ENCODE data around the gene KDM4B. TPM values are rescaled to one million over a fixed set of nuclear protein-coding genes. Genes with fewer than 3 reads are reported as not detected.

The KDM4B gene
- total and polyA plus RNA-seq, 5 donors = 18.8 to 37.5 (median 26.6) TPM

DNA sequence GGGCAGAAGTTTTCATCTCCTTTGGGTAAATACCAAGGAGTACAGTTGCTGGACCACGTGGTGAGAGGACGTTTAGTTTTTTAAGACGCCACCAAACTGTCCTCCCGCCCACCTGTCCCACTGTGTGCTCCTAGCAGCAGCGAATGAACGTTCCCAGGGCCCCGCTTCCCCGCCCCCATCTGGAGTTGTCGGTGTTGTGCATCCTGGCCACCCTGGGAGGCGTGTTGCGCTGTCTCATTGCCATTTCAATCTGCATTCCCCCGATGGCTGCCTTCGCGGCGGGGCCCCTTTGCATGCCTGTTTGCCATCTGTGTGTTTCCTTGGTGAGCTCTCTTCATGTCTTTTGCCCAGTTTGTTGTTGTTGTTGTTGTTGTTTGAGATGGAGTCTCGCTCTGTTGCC is 76.1 kb downstream of the KDM4B start:
- H3K27me3 ChIP-seq (ENCODE audit: control insufficient read depth, insufficient read depth) = no peaks in the 10 kb centered on the region
- peaks cover 2% of the 10 kb centered on the region for H3K4me1 ChIP-seq (ENCODE audit: control insufficient read depth, insufficient read depth, low read length)
- H3K4me3 ChIP-seq (ENCODE audit: low read length) = no peak overlapping the region
- no peaks in the 10 kb centered on the region for H3K9me3 ChIP-seq (ENCODE audit: control insufficient read depth, low read length)
- WGBS = 94% methylated on average over 16 of the region's 16 CpGs
- no peak for ATAC-seq
- no peak overlapping the region for H3K27ac ChIP-seq (ENCODE audit: low read length)
- intact Hi-C loops (cut with DNase I) = loop anchor here in 3 of 4 donors (5.0 to 10.0 kb wide), 3 partner anchors 100 to 540 kb away; no protein-coding TSS in a partner anchor
- peak in 1 of 3 donors; percentile 63 for DNase-seq

DNA sequence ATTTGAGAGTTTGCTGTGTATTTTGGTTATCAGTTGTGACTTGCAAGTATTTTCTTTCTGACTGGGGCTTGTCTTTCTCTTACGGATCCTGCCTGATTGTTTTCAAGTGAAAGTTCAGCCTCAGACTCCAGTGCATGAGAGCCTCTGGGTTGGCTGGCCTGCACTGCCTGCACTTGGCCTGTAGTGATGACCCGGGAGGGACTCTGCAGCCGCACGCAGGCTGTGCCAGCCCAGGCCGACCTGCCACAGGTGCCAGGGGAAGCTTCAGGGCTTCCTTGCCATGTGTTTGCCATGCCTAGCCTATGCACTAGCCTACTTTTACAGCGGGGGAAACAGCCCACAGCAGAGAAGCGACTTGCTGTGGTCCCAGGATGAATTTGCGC is 77.0 kb downstream of the KDM4B start:
- no peak overlapping the region for H3K27ac ChIP-seq (ENCODE audit: low read length)
- no peaks in the 10 kb centered on the region for H3K27me3 ChIP-seq (ENCODE audit: control insufficient read depth, insufficient read depth)
- H3K9me3 ChIP-seq (ENCODE audit: control insufficient read depth, low read length) = no peaks in the 10 kb centered on the region
- no peak overlapping the region for H3K4me3 ChIP-seq (ENCODE audit: low read length)
- ATAC-seq (no peak), DNase-seq (peak in 1 of 3 donors; percentile 44)
- WGBS = 81% methylated on average over 8 of the region's 8 CpGs
- intact Hi-C loops (cut with DNase I) = loop anchor here in 3 of 4 donors (5.0 to 10.0 kb wide), 3 partner anchors 99 to 539 kb away; no protein-coding TSS in a partner anchor
- H3K4me1 ChIP-seq (ENCODE audit: control insufficient read depth, insufficient read depth, low read length) = peaks cover 2% of the 10 kb centered on the region

DNA sequence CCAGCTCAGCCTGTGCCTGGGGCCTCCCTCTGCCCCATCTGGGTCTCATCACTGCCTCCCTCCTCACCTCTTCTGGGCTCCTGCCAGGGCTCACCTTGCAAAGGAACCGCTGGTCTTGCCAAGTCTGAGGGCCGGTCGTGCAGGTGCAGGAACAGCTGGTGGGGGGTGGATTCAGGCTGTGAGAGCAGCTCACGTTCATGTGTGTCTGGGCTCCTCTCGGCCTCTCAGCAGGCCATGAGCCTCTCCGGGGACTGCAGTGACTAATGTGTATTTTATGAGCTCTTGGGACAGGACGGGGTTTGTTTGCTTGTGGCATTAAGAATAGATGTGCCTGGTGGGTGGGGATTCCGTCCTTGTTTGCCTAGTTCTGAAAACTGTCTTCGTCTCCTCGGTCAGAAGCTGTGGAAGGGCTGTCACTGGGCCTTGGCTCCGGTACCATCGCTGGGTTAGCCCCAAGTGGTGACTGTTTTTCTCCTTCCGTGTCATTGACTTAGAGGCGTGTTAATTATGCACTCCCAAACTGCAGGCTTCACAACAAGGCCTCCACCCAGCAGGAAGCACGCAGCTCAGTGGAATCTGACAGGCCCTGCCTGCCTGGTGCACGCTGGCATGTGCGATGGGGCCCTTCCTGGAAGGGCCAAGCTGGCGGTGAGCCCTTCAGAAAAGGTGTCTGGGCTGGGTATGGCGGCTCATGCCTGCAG is 77.6 kb downstream of the KDM4B start:
- H3K27me3 ChIP-seq (ENCODE audit: control insufficient read depth, insufficient read depth) = no peaks in the 10 kb centered on the region
- no peak overlapping the region for H3K4me3 ChIP-seq (ENCODE audit: low read length)
- H3K27ac ChIP-seq (ENCODE audit: low read length) = peak overlapping the region; percentile 24
- no peaks in the 10 kb centered on the region for H3K9me3 ChIP-seq (ENCODE audit: control insufficient read depth, low read length)
- intact Hi-C loops (cut with DNase I) = loop anchor here in 3 of 4 donors (5.0 to 10.0 kb wide), 3 partner anchors 98 to 538 kb away; no protein-coding TSS in a partner anchor
- peak in 1 of 3 donors; percentile 77 for DNase-seq
- WGBS = 65% methylated on average over 19 of the region's 19 CpGs
- peaks cover 2% of the 10 kb centered on the region for H3K4me1 ChIP-seq (ENCODE audit: control insufficient read depth, insufficient read depth, low read length)
- peak; percentile 7 to 8 for ATAC-seq

DNA sequence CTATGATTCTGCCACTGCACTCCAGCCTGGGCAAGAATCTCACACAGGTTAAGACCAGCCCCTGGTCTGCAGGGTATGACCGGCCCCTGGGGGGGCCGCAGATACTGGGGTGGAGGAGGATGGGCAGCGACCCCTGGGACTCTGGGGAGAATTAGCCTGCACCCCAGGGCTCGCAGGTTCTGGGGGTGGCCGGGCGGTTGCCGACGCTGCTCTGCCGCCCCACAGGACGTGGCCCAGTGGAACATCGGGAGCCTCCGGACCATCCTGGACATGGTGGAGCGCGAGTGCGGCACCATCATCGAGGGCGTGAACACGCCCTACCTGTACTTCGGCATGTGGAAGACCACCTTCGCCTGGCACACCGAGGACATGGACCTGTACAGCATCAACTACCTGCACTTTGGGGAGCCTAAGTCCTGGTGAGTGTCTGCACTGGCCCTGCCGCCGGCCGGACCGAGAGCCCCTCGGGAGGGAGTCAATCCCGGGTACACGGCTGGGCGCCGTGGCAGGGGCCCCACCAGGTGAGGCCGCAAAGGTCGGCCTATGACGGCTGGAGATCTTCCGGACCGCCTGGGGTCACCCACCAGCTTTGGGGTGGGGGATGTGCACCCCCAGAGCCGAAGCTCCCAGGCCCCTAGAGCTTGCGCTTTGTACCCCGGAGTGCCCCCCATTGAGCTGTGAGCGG is 78.5 kb downstream of the KDM4B start:
- ATAC-seq = peak in 1 of 2 donors; percentile 1
- intact Hi-C loops (cut with DNase I) = loop anchor here in 3 of 4 donors (5.0 to 10.0 kb wide), 3 partner anchors 97 to 537 kb away; no protein-coding TSS in a partner anchor
- no peak overlapping the region for H3K27ac ChIP-seq (ENCODE audit: low read length)

DNA sequence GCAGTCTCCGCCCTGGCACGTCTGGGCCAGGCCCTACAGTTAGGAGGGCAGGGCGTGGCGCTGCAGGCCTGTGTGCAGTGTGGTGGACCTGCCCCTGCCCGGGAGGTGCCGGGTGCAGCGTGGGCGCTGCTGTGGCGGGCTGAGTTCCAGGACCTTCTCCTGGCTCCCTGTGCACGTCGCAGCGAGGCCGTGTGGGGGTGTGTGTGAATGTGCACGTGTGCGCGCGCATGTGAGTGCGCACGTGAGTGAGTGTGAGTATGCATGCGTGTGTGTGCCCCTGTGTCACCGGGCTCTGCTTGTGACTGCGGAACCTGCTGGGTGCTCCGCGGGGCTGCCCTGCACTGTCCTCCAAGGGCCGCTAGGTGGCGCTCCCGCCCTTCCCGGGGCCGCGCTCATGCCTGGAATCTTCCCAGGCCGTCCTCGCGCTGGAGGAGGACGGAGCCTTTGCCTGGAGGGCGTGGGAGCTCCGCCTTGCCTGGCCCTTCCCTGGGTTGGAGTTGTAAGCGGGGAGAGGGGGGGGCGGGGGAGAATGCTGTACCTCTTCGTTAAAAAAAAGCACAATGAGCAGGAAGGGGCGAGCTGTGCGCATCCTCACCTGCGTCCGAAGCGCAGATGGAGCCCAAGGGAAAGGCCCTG is 79.3 kb downstream of the KDM4B start:
- DNase-seq (peak; percentile 86 to 93 (median 93)), ATAC-seq (peak; percentile 87)
- H3K27me3 ChIP-seq (ENCODE audit: control insufficient read depth, insufficient read depth) = no peaks in the 10 kb centered on the region
- H3K4me1 ChIP-seq (ENCODE audit: control insufficient read depth, insufficient read depth, low read length) = peaks cover 2% of the 10 kb centered on the region
- no peak overlapping the region for H3K4me3 ChIP-seq (ENCODE audit: low read length)
- 26% methylated on average over 44 of the region's 44 CpGs for WGBS
- H3K27ac ChIP-seq (ENCODE audit: low read length) = no peak overlapping the region
- no peaks in the 10 kb centered on the region for H3K9me3 ChIP-seq (ENCODE audit: control insufficient read depth, low read length)
- intact Hi-C loops (cut with DNase I) = loop anchor here in 3 of 4 donors (5.0 to 10.0 kb wide), 3 partner anchors 97 to 537 kb away; no protein-coding TSS in a partner anchor

More for the DNA sequence above, 78.5 kb downstream of the KDM4B start:
- 94% methylated on average over 39 of the region's 39 CpGs for WGBS
- Histone ChIP-seq H3K4me3 (ENCODE audit: low read length) (no peak overlapping the region), H3K9me3 (ENCODE audit: control insufficient read depth, low read length) (no peaks in the 10 kb centered on the region), H3K27me3 (ENCODE audit: control insufficient read depth, insufficient read depth) (no peaks in the 10 kb centered on the region), H3K4me1 (ENCODE audit: control insufficient read depth, insufficient read depth, low read length) (peaks cover 2% of the 10 kb centered on the region)
- peak in 1 of 3 donors; percentile 56 for DNase-seq

DNA sequence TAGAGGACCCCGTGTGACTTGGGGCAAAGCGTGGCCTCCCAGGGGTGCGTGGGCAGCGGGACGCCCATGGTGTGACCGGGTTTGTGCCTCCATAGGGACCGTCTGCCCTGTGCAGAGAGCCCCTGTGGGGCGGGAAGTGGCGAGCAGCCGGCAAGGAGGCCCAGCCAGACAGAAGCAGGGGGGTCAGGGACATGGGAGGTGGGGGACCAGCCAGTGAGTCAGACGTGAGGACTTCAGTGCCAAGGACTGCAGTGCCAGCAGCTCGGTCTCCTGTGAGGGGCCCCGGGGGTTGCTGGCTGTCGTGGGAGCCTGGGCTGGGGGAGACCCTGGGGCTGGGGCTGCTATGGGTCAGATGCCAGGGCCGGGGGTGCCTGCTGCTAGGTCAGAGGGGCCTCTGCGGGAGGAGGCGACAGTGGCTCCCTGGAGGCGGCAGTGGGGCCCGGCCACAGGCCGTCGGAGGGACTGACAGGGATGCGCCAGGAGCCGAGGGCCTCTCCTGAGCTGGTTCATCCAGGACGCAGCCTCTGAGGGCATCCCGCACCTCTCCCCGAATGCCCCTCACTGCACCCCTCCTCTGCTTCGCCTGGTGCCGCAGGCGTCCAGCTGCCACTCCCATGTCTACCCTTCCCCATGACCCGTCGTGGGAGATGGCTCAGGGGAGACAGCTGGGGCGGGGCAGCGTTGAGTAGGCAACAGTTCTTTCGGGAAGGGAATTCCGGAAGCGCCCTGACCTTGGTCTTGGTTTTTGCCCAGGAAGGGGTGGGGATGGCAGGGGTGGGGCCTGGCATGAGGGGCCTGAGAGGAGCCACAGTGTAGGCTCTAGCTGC is 80.0 kb downstream of the KDM4B start:
- 59% methylated on average over 36 of the region's 36 CpGs for WGBS
- Histone ChIP-seq H3K27me3 (ENCODE audit: control insufficient read depth, insufficient read depth) (no peaks in the 10 kb centered on the region), H3K4me1 (ENCODE audit: control insufficient read depth, insufficient read depth, low read length) (peaks cover 2% of the 10 kb centered on the region), H3K4me3 (ENCODE audit: low read length) (no peak overlapping the region), H3K9me3 (ENCODE audit: control insufficient read depth, low read length) (no peaks in the 10 kb centered on the region), H3K27ac (ENCODE audit: low read length) (no peak overlapping the region)
- ATAC-seq (peak; percentile 42 to 59), DNase-seq (peak; percentile 75 to 83 (median 82))
- intact Hi-C loops (cut with DNase I) = loop anchor here in 3 of 4 donors (5.0 to 10.0 kb wide), 3 partner anchors 96 to 536 kb away; no protein-coding TSS in a partner anchor

DNA sequence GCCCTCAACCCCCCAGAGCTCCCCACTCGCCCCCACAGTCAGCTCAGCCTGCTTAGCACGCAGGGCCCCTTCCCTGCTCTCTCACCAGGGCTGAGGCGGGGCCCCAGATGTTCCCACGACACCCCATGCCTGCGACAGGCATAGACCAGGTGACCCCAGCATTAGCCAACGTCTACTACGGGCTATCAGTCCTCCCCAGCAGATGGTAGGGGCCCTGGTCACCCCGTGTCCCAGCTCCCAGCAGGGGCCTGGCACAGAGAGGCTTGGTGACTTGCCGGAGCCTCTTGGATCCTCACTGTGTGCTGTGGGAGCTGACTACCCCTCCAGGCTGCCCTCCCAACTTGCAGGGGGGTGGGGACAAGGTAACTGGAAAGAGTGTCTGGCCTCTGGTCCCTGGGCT is 80.6 kb downstream of the KDM4B start:
- Histone ChIP-seq H3K27ac (ENCODE audit: low read length) (no peak overlapping the region), H3K4me3 (ENCODE audit: low read length) (no peak overlapping the region), H3K27me3 (ENCODE audit: control insufficient read depth, insufficient read depth) (no peaks in the 10 kb centered on the region), H3K4me1 (ENCODE audit: control insufficient read depth, insufficient read depth, low read length) (peaks cover 2% of the 10 kb centered on the region), H3K9me3 (ENCODE audit: control insufficient read depth, low read length) (no peaks in the 10 kb centered on the region)
- WGBS = 71% methylated on average over 9 of the region's 9 CpGs
- ATAC-seq (no peak), DNase-seq (peak in 1 of 3 donors; percentile 41)
- intact Hi-C loops (cut with DNase I) = loop anchor here in 3 of 4 donors (5.0 to 10.0 kb wide), 3 partner anchors 95 to 535 kb away; no protein-coding TSS in a partner anchor

DNA sequence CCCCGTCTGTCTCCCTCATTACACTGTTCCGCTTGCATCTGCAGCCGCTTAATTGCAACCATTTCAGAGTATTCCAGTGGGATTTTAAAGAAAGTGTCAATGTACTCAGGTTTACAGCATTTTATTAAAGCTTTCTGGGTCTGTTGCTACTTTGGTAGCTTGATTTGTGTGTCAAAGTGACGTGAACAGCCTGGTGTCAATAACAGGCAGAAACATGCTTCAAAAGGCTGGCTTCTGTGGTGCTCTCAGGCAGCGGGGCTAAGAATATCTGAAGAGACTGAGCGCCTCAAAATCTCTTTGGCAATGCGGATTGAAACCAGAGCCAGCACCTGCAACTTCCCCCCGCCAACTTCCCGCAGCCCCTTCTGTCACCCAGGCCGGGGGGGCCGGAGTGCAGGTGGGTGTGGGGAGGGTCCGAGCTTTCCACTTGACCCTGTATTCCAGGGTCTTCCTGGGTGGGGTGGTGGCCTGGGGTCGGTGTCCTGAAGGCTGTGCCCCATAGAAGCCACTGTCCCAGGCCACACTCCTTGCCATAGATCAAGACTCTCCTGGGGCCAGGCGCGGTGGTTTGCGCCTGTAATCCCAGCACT is 81.2 kb downstream of the KDM4B start:
- intact Hi-C loops (cut with DNase I) = loop anchor here in 2 of 4 donors (5.0 to 10.0 kb wide), 2 partner anchors 85 to 92 kb away; no protein-coding TSS in a partner anchor
- Histone ChIP-seq H3K4me3 (ENCODE audit: low read length) (no peak overlapping the region), H3K9me3 (ENCODE audit: control insufficient read depth, low read length) (no peaks in the 10 kb centered on the region), H3K27ac (ENCODE audit: low read length) (no peak overlapping the region), H3K4me1 (ENCODE audit: control insufficient read depth, insufficient read depth, low read length) (peaks cover 2% of the 10 kb centered on the region), H3K27me3 (ENCODE audit: control insufficient read depth, insufficient read depth) (no peaks in the 10 kb centered on the region)
- DNase-seq = peak in 1 of 3 donors; percentile 70
- ATAC-seq = no peak
- 78% methylated on average over 16 of the region's 16 CpGs for WGBS

DNA sequence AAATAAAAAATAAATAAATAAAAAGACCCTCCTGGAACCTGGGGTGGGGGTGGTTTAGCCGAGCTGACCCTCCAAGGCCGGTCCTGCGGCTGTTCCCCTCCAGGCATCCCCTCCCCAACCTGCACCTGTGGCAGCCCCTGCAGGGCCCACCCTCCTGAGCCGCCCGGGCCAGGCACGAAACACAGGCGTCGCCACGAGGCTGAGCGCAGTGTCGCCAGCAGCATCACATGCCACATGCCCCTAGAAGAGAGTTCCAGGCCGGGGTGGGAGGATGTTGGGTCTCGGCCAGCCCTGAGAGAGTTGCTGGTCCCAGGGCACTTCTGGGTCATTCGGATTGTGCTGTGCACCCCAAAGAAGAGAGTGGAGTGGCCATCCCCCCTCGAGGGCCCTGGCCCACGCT is 82.0 kb downstream of the KDM4B start:
- intact Hi-C loops (cut with DNase I) = loop anchor here in 2 of 4 donors (5.0 to 10.0 kb wide), 2 partner anchors 84 to 91 kb away; no protein-coding TSS in a partner anchor
- ATAC-seq (no peak), DNase-seq (peak in 2 of 3 donors; percentile 51 to 59)
- Histone ChIP-seq H3K27me3 (ENCODE audit: control insufficient read depth, insufficient read depth) (no peaks in the 10 kb centered on the region), H3K4me3 (ENCODE audit: low read length) (no peak overlapping the region), H3K9me3 (ENCODE audit: control insufficient read depth, low read length) (no peaks in the 10 kb centered on the region), H3K27ac (ENCODE audit: low read length) (no peak overlapping the region), H3K4me1 (ENCODE audit: control insufficient read depth, insufficient read depth, low read length) (peaks cover 2% of the 10 kb centered on the region)
- 85% methylated on average over 16 of the region's 16 CpGs for WGBS
